ENCODE measurements around the gene SNX19. TPM values are rescaled to one million over a fixed set of nuclear protein-coding genes. Genes with fewer than 3 reads are reported as not detected.
A peak's percentile ranks its signal among the peaks of the same experiment; 100 is the strongest.

Gene SNX19
- total and polyA plus RNA-seq, 4 donors, result 17.5 to 71.9 (median 40.5) TPM

DNA sequence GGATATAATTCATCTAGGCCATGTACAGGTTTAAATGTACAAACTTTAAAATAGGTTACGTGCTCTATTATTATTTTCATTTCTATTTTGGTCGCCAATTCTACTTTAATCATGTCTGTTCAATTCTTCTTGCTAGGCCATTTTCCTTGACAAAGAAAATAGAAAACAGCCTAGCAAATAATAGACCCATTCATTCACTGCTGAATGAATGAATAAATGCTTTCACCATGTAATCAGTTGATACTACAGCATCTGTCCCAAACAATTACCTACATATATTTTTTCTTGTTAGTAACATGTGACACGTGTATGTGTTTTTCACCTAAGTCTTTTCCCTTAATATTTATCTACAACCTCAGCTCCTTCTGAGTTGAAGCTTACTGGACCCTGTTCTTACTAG lies 27.5 kb downstream of the SNX19 start:
- no peak for ATAC-seq (ENCODE audit: low FRiP score)
- no peak for DNase-seq
- Histone ChIP-seq H3K27me3 (ENCODE audit: control insufficient read depth in 1 of 2, insufficient read depth in 2 of 2, low read length in 1 of 2) (no peaks in the 10 kb centered on the region), H3K36me3 (ENCODE audit: control insufficient read depth in 1 of 2, insufficient read depth in 2 of 2, low read length in 1 of 2) (peaks cover 0 to 2% of the 10 kb centered on the region in 2 donors), H3K27ac (ENCODE audit: low read depth in 1 of 2, low read length in 2 of 2) (no peak overlapping the region), H3K9me3 (ENCODE audit: control insufficient read depth, low read length) (no peaks in the 10 kb centered on the region), H3K4me1 (ENCODE audit: control insufficient read depth in 1 of 2, insufficient read depth in 2 of 2, low read length in 2 of 2) (peaks cover 3 to 6% of the 10 kb centered on the region in 2 donors), H3K4me3 (ENCODE audit: low read length in 2 of 2) (no peak overlapping the region)
- 89 to 91% methylated on average over 3 of the region's 3 CpGs for WGBS, 2 donors
- intact Hi-C loops (cut with DNase I), result no loop called here

DNA sequence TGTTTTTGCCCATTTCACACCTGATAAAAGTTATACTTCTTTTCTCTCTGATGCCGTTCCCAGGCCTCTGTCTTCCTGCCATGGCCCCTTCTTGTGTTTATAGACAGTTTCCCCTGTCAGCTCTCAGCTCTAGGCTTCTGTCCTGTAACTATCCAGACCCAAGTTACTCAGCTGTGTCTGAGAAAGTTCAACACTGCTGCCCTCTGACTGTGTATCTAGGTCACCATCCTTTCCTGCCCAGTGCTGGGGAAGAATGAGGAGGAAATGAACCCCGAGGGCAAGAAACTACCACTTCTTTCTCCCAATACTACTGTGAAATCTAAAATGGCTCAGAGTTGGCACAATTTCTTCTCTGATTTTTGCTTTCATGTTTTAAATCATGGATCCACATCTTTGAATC lies 29.6 kb downstream of the SNX19 start:
- Histone ChIP-seq H3K4me3 (ENCODE audit: low read length in 2 of 2) (no peak overlapping the region), H3K27ac (ENCODE audit: low read depth in 1 of 2, low read length in 2 of 2) (peak overlapping the region in 1 of 2 donors; percentile 48), H3K9me3 (ENCODE audit: control insufficient read depth, low read length) (no peaks in the 10 kb centered on the region), H3K27me3 (ENCODE audit: control insufficient read depth in 1 of 2, insufficient read depth in 2 of 2, low read length in 1 of 2) (no peaks in the 10 kb centered on the region), H3K4me1 (ENCODE audit: control insufficient read depth in 1 of 2, insufficient read depth in 2 of 2, low read length in 2 of 2) (peaks cover 8 to 13% of the 10 kb centered on the region in 2 donors), H3K36me3 (ENCODE audit: control insufficient read depth in 1 of 2, insufficient read depth in 2 of 2, low read length in 1 of 2) (peaks cover 0 to 2% of the 10 kb centered on the region in 2 donors)
- ATAC-seq (ENCODE audit: low FRiP score), result no peak
- intact Hi-C loops (cut with DNase I), result no loop called here
- WGBS, 2 donors, result 74 to 80% methylated on average over 2 of the region's 2 CpGs
- no peak for DNase-seq

DNA sequence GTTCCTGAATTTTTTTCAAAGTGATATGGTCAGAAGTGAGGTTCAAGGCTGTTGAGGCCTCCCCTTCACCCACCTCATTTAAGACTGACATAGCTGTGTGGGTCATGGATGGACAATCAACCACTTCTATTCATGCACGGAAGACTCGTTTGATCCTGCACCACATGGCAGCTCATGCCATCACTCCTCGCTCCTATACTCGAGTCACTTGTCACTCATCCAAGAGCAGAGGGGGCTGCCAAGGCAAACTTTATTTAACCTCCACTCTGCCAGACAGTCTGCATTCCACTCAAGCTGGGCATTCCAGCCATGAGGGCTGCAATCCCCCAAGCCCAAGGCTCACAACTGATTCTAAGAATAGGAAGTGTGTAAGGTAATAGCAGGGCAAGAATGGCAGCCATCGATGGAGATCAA lies 34.1 kb downstream of the SNX19 start:
- Histone ChIP-seq H3K9me3 (ENCODE audit: control insufficient read depth, low read length) (no peaks in the 10 kb centered on the region), H3K4me1 (ENCODE audit: control insufficient read depth in 1 of 2, insufficient read depth in 2 of 2, low read length in 2 of 2) (peaks cover 8 to 20% of the 10 kb centered on the region in 2 donors), H3K27ac (ENCODE audit: low read depth in 1 of 2, low read length in 2 of 2) (peak overlapping the region in 1 of 2 donors; percentile 91), H3K27me3 (ENCODE audit: control insufficient read depth in 1 of 2, insufficient read depth in 2 of 2, low read length in 1 of 2) (no peaks in the 10 kb centered on the region), H3K4me3 (ENCODE audit: low read length in 2 of 2) (no peak overlapping the region), H3K36me3 (ENCODE audit: control insufficient read depth in 1 of 2, insufficient read depth in 2 of 2, low read length in 1 of 2) (peaks cover 5 to 8% of the 10 kb centered on the region in 2 donors)
- WGBS, 2 donors, result 6 to 7% methylated on average over 5 of the region's 5 CpGs
- intact Hi-C loops (cut with DNase I), result no loop called here
- ATAC-seq (ENCODE audit: low FRiP score), result peak; percentile 58
- peak; percentile 83 to 84 for DNase-seq

DNA sequence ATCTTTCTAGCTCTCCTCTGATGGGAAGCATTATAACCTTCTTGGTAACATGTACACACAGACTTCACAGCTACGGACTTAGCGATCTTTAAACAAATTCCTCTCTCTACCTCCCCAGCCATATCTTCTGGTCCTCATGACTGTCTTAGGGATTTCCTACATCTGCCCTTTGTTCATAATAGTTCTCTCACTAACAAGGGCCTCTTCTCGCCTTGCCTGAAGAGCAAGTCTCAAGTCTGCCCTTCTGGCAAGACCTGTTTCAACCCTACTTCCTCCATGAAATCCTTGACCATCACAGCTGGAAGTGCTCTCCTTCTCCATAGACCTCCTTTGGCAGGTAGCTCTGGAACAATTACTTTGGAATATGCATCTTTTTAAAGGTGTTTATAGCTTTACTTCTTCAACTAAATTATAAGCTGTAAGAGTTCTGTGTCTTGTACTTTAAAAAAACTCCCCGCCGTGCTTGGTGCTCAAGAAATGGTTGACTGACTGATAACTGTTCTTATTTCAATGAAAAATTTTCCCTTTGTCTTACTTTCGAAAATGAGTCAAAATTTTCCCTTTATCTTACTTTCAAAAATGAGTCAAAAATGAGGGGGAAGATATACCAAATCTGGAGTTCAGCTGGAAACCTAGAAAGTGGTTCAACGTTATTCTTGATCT lies 34.7 kb downstream of the SNX19 start:
- Histone ChIP-seq H3K4me1 (ENCODE audit: control insufficient read depth in 1 of 2, insufficient read depth in 2 of 2, low read length in 2 of 2) (peaks cover 8 to 20% of the 10 kb centered on the region in 2 donors), H3K27me3 (ENCODE audit: control insufficient read depth in 1 of 2, insufficient read depth in 2 of 2, low read length in 1 of 2) (no peaks in the 10 kb centered on the region), H3K27ac (ENCODE audit: low read depth in 1 of 2, low read length in 2 of 2) (peak overlapping the region in 1 of 2 donors; percentile 88), H3K9me3 (ENCODE audit: control insufficient read depth, low read length) (no peaks in the 10 kb centered on the region), H3K4me3 (ENCODE audit: low read length in 2 of 2) (no peak overlapping the region), H3K36me3 (ENCODE audit: control insufficient read depth in 1 of 2, insufficient read depth in 2 of 2, low read length in 1 of 2) (peaks cover 5 to 10% of the 10 kb centered on the region in 2 donors)
- 52 to 55% methylated on average over 7 of the region's 7 CpGs for WGBS, 2 donors
- DNase-seq (no peak), ATAC-seq (ENCODE audit: low FRiP score) (no peak)
- intact Hi-C loops (cut with DNase I), result no loop called here

DNA sequence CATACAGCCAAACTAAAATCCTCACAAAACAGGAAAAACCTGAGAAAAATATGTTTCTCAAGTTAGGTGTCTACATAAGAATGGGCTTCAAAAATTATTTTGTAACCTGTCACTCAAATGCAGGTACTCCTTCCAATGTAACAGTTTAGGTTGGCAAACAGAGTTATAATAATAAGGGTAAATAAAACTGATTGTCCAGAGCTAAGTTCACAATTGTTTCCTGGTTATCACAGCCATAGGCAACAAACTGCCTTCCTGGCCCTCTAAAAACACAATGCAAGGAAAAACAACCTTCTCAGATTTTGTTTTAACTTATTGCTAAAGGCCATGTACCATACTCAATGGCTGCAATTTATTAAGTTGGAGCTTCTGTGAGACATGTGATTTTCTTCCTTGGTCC lies 36.4 kb downstream of the SNX19 start:
- no peak for DNase-seq
- Histone ChIP-seq H3K36me3 (ENCODE audit: control insufficient read depth in 1 of 2, insufficient read depth in 2 of 2, low read length in 1 of 2) (peaks cover 5 to 13% of the 10 kb centered on the region in 2 donors), H3K27me3 (ENCODE audit: control insufficient read depth in 1 of 2, insufficient read depth in 2 of 2, low read length in 1 of 2) (no peaks in the 10 kb centered on the region), H3K27ac (ENCODE audit: low read depth in 1 of 2, low read length in 2 of 2) (peak overlapping the region; percentile 57 to 69), H3K4me3 (ENCODE audit: low read length in 2 of 2) (no peak overlapping the region), H3K4me1 (ENCODE audit: control insufficient read depth in 1 of 2, insufficient read depth in 2 of 2, low read length in 2 of 2) (peaks cover 8 to 16% of the 10 kb centered on the region in 2 donors), H3K9me3 (ENCODE audit: control insufficient read depth, low read length) (no peaks in the 10 kb centered on the region)
- intact Hi-C loops (cut with DNase I), result no loop called here
- ATAC-seq (ENCODE audit: low FRiP score), result no peak

DNA sequence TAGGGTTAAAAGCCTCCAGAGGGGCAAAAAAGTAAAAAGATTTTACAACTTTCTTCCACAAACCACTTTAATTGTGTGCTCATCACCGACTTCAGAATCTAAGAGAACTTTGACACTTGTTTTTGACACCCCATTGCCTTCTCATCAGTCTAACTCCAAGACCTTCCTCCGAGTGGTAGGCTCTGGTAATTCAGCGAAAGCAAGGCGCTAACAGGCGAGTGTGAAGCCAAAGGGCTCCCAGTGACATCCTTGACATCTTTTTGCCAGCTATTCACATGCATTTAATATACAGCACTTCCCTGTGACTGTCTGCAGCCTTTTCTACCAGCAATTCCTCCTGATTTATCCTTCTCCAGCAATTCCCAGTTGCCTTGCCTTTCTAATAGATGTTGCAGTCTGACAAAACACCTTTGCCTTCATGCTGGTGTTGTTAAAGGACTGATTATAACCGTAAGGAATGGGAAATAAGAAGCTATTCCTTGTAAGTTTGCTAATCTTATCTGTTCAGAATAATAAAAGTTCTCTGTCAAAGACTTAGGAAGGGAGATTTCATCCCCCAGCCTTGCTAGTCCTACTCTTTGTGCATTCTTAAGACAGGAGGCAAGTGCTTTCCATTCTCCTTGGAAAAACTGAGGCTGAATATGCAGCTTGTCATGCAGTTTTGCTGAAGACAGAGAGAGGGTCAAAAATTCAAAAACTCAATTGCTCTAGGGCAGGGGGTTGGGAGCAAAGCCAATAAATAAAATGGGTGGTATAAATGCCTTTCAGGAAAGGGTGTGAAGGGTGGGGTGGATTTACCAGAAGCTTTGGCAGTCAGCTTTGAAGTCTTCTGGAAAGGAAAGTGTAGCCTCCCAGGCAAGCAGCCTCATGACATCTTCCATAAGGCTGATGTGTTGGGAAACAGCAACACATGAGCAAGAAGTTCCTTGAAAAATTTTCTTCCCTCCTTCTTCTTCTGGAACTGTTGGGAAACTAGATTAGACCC lies 39.1 kb downstream of the SNX19 start:
- DNase-seq, result peak in 1 of 2 donors; percentile 52
- ATAC-seq (ENCODE audit: low FRiP score), result peak; percentile 50
- Histone ChIP-seq H3K36me3 (ENCODE audit: control insufficient read depth in 1 of 2, insufficient read depth in 2 of 2, low read length in 1 of 2) (peaks cover 5 to 13% of the 10 kb centered on the region in 2 donors), H3K4me1 (ENCODE audit: control insufficient read depth in 1 of 2, insufficient read depth in 2 of 2, low read length in 2 of 2) (peaks cover 3 to 9% of the 10 kb centered on the region in 2 donors), H3K27me3 (ENCODE audit: control insufficient read depth in 1 of 2, insufficient read depth in 2 of 2, low read length in 1 of 2) (no peaks in the 10 kb centered on the region), H3K4me3 (ENCODE audit: low read length in 2 of 2) (no peak overlapping the region), H3K9me3 (ENCODE audit: control insufficient read depth, low read length) (no peaks in the 10 kb centered on the region), H3K27ac (ENCODE audit: low read depth in 1 of 2, low read length in 2 of 2) (peak overlapping the region; percentile 64 to 73)
- intact Hi-C loops (cut with DNase I), result no loop called here
- 71% methylated on average over 6 of the region's 6 CpGs for WGBS, 2 donors

DNA sequence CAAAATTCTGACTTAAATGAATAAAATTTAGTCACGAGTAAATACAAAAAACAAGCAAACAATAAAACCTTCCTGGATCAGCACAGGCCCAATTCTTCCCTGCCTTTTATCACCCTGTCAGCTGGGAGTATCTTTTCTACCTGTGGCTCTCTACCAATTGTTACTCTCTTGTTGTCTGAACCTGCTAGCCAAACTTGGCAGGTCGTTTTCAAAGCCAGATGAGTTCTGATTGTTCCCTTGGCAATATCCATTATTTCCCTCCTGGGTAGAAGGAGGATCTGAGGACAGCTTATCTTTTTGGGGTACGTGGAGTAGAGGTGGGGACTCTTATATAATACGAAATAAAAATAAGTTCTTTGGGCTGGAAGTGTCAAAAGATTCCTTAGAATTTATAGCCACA lies 40.2 kb downstream of the SNX19 start:
- Histone ChIP-seq H3K27ac (ENCODE audit: low read depth in 1 of 2, low read length in 2 of 2) (no peak overlapping the region), H3K9me3 (ENCODE audit: control insufficient read depth, low read length) (no peaks in the 10 kb centered on the region), H3K4me1 (ENCODE audit: control insufficient read depth in 1 of 2, insufficient read depth in 2 of 2, low read length in 2 of 2) (peaks cover 0 to 9% of the 10 kb centered on the region in 2 donors), H3K36me3 (ENCODE audit: control insufficient read depth in 1 of 2, insufficient read depth in 2 of 2, low read length in 1 of 2) (peaks cover 5 to 13% of the 10 kb centered on the region in 2 donors), H3K27me3 (ENCODE audit: control insufficient read depth in 1 of 2, insufficient read depth in 2 of 2, low read length in 1 of 2) (no peaks in the 10 kb centered on the region), H3K4me3 (ENCODE audit: low read length in 2 of 2) (no peak overlapping the region)
- DNase-seq (no peak), ATAC-seq (ENCODE audit: low FRiP score) (no peak)
- 69% methylated on average over 4 of the region's 4 CpGs for WGBS, 2 donors
- intact Hi-C loops (cut with DNase I), result no loop called here

DNA sequence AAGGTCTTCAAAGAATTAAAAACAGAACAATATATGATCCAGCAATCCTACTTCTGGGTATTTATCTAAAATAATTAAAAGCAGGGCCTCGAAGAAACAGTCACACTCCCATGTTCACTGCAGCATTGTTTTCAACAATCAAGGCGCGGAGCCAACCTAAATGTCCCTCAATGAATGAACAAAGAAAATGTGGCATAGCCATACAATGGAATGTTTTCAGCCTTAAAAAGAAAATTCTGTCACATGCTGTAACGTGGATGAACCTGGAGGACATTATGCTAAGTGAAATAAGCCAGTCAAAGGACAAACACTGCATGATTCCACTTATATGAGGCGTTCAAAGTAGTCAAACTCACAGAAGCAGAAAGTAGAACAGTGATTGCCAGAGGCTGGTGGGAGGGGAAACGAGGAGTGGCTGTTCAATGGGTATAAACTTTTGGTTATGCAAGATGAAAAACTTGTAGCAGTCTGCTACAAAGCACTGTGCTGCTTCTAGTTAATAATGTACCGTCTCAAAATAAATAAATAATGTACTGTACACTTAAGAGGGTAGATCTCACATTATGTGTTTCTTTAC lies 41.2 kb downstream of the SNX19 start:
- Histone ChIP-seq H3K27ac (ENCODE audit: low read depth in 1 of 2, low read length in 2 of 2) (peak overlapping the region in 1 of 2 donors; percentile 36), H3K36me3 (ENCODE audit: control insufficient read depth in 1 of 2, insufficient read depth in 2 of 2, low read length in 1 of 2) (peaks cover 5 to 13% of the 10 kb centered on the region in 2 donors), H3K4me3 (ENCODE audit: low read length in 2 of 2) (no peak overlapping the region), H3K27me3 (ENCODE audit: control insufficient read depth in 1 of 2, insufficient read depth in 2 of 2, low read length in 1 of 2) (no peaks in the 10 kb centered on the region), H3K4me1 (ENCODE audit: control insufficient read depth in 1 of 2, insufficient read depth in 2 of 2, low read length in 2 of 2) (peaks cover 0 to 7% of the 10 kb centered on the region in 2 donors), H3K9me3 (ENCODE audit: control insufficient read depth, low read length) (no peaks in the 10 kb centered on the region)
- DNase-seq (no peak), ATAC-seq (ENCODE audit: low FRiP score) (no peak)
- intact Hi-C loops (cut with DNase I), result no loop called here
- 77 to 85% methylated on average over 7 of the region's 7 CpGs for WGBS, 2 donors

All from aorta (tissue), 5 donors.